K562 (cell line): ENCODE measurements around the gene SPIB. TPM values are rescaled to one million over a fixed set of nuclear protein-coding genes. Genes with fewer than 3 reads are reported as not detected.

Source experiments
- BACH1 ChIP-seq: fragments of 200-800 bp; sonication (Bioruptor generic); IDR thresholded peaks from 2 replicates; pipeline ENCODE4 v1.6.1; 2016; ENCODE audit warnings: missing genetic modification characterization, missing compliant biosample characterization
- BCLAF1 ChIP-seq, 2 experiments: fragments of 450-650 bp in 1 of 2; IDR thresholded peaks; 2 replicates each; pipeline ENCODE4 v1.6.1; 2011 to 2017; ENCODE audit warnings: low read depth in 2 of 2, antibody characterized with exemption in 1 of 2, borderline replicate concordance in 1 of 2, low read length in 1 of 2, mild to moderate bottlenecking in 1 of 2, mixed read lengths in 1 of 2; ENCODE audit not compliant: control insufficient read depth in 1 of 2
- E2F8 ChIP-seq: fragments of 450-650 bp; IDR thresholded peaks from 2 replicates; pipeline ENCODE4 v1.7.1; 2018; ENCODE audit warnings: mild to moderate bottlenecking, low read depth; ENCODE audit not compliant: partially characterized antibody
- EGR1 ChIP-seq: fragments of 450-650 bp; conservative IDR thresholded peaks from 2 replicates; pipeline ENCODE4 v1.6.1; 2017; ENCODE audit warnings: mild to moderate bottlenecking
- JUND ChIP-seq, 2 experiments: IDR thresholded peaks; 2 replicates in 1 of 2; 3 replicates in 1 of 2; pipeline ENCODE4 v1.6.1; 2011; ENCODE audit warnings: borderline replicate concordance in 2 of 2, low read depth in 2 of 2, low read length in 2 of 2, improper control_type of control experiment in 1 of 2, missing biosample characterization in 1 of 2, missing genetic modification characterization in 1 of 2, missing genetic modification reagents in 1 of 2
- MCM5 ChIP-seq: fragments of 450-650 bp; IDR thresholded peaks from 2 replicates; pipeline ENCODE4 v1.6.1; 2016; ENCODE audit warnings: low read depth
- MECOM ChIP-seq: fragments of 250-450 bp; sonication (Bioruptor Pico); IDR thresholded peaks from 2 replicates; pipeline ENCODE4 v1.8.0; 2022; ENCODE audit warnings: inconsistent platforms
- MITF ChIP-seq: IDR thresholded peaks from 2 replicates; pipeline ENCODE4 v1.6.1; 2014; ENCODE audit warnings: antibody characterized with exemption
- NFIC ChIP-seq: fragments of 450-650 bp; IDR thresholded peaks from 2 replicates; pipeline ENCODE4 v1.6.1; 2017; ENCODE audit warnings: mild to moderate bottlenecking, inconsistent platforms
- PHB2 ChIP-seq: fragments of 450-650 bp; IDR thresholded peaks from 2 replicates; pipeline ENCODE4 v1.6.1; 2017; ENCODE audit warnings: low read depth
- POLR2B ChIP-seq: fragments of 450-650 bp; IDR thresholded peaks from 2 replicates; pipeline ENCODE4 v1.6.1; 2018; ENCODE audit warnings: low read depth; ENCODE audit not compliant: partially characterized antibody
- POLR2G ChIP-seq: fragments of 200-400 bp; formaldehyde crosslinking; IDR thresholded peaks from 2 replicates; pipeline ENCODE4 v1.6.1; 2017; ENCODE audit warnings: low read depth, mild to moderate bottlenecking, antibody characterized with exemption, low read length, moderate library complexity
- RFX5 ChIP-seq: IDR thresholded peaks from 2 replicates; pipeline ENCODE4 v1.6.1; 2011; ENCODE audit warnings: low read depth, mild to moderate bottlenecking, improper control_type of control experiment, low read length
- RNF219 ChIP-seq: fragments of 250-450 bp; sonication (Bioruptor Pico); IDR thresholded peaks from 2 replicates; pipeline ENCODE4 v1.5.0; 2022; ENCODE audit warnings: mild to moderate bottlenecking
- ZBTB8A ChIP-seq: fragments of 450-650 bp; IDR thresholded peaks from 2 replicates; pipeline ENCODE4 v1.6.1; 2018; ENCODE audit warnings: mild to moderate bottlenecking, moderate library complexity; ENCODE audit not compliant: partially characterized antibody
- ZNF133 ChIP-seq: fragments of 250-450 bp; sonication (Bioruptor Pico); IDR thresholded peaks from 2 replicates; pipeline ENCODE4 v1.4.0; 2020; ENCODE audit warnings: mild to moderate bottlenecking
- ZNF239 ChIP-seq: fragments of 250-450 bp; sonication (Bioruptor Pico); IDR thresholded peaks from 2 replicates; pipeline ENCODE4 v1.4.0; 2020; ENCODE audit warnings: mild to moderate bottlenecking
- ZNF274 ChIP-seq: IDR thresholded peaks from 2 replicates; pipeline ENCODE4 v1.6.1; 2011; ENCODE audit warnings: low read depth, mild to moderate bottlenecking, low read length, moderate library complexity, borderline replicate concordance
- polyA plus RNA-seq, 8 experiments: library from polyadenylated mRNA; depleted of rRNA in 4 of 8; stranded (reverse) in 5 of 8; unstranded in 3 of 8; fragments of >200 nt; fragmentation: Nextera tagmentation in 2 of 8; fragmentation: Illumina TruSeq in 1 of 8; extraction: Ambion mirVana in 2 of 8; extraction: Trizol in 1 of 8; gene quantifications; 2 replicates each; pipeline versions ENCODE4 v1.2.1 to v1.2.3, GENCODE V29; 2011 to 2014; ENCODE audit warnings: inconsistent platforms in 1 of 8, missing spikeins in 1 of 8
- total RNA-seq, 7 experiments: library from RNA; depleted of rRNA in 6 of 7; stranded (reverse); fragments of >200 nt in 6 of 7; fragmentation: Illumina TruSeq in 2 of 7; extraction: Trizol in 2 of 7; gene quantifications; 2 replicates each; pipeline versions ENCODE4 v1.2.1 to v1.2.3, GENCODE V29; 2011 to 2021; ENCODE audit warnings: low replicate concordance in 1 of 7

Gene SPIB
- total and polyA plus RNA-seq, 9 of the 15 experiments (the other 6 are each of a cell fraction or from before 2014, with no cell fraction given) = 0.06 to 1.0 (median 0.43) TPM; not detected in 1

GRCh38 chr19:50384685-50385535 lies 33.8 kb upstream of the SPIB start (continued):
- TF ChIP-seq BACH1 (tag) (no peak), MECOM (CRISPR knock-in tag) (no peak), RFX5 (no peak), ZNF274 (no peak), ZBTB8A (no peak), PHB2 (no peak), MCM5 (no peak), ZNF133 (no peak), JUND (IDR thresholded peaks at IDR 0.05; ENCODE audit: borderline replicate concordance, low read depth, low read length) (no peak), JUND (tag; IDR thresholded peaks at IDR 0.05; ENCODE audit: borderline replicate concordance, low read depth, low read length) (no peak), NFIC (peak; percentile 2; the same call in 1 of the 2 replicates), POLR2G (peak; percentile 18; the same call in 1 of the 2 replicates), RNF219 (no peak), MITF (no peak), EGR1 (peak; percentile 67), BCLAF1 (IDR thresholded peaks at IDR 0.05; ENCODE audit: borderline replicate concordance in 1 of 2, control insufficient read depth in 1 of 2, low read depth in 2 of 2, low read length in 1 of 2) (no peak), E2F8 (no peak), POLR2B (no peak), ZNF239 (no peak)
